Esophagus squamous epithelium (tissue), 5 donors: ENCODE data around the gene ZNF446. TPM values are rescaled to one million over a fixed set of nuclear protein-coding genes. Genes with fewer than 3 reads are reported as not detected.
"Not testable (repeated sequence)": the region's sequence is repeated elsewhere in the genome, so short reads cannot be mapped to it uniquely, and the experiment has no call there.

ENCODE experiments used
- DNase-seq: peaks from one replicate; lab custom pipeline; 2025; lab: John Stamatoyannopoulos, UW
- H3K27ac ChIP-seq, 4 donors: fragments of 200-600 bp; sonication (generic); one replicate each; pipeline ENCODE4 v1.5.1; 2016 to 2019; ENCODE audit warnings: mild to moderate bottlenecking in 1 of 4
- H3K27me3 ChIP-seq, 4 donors: fragments of 200-600 bp; sonication (generic); 1 replicate in 3 of 4; 2 replicates in 1 of 4; pipeline versions ENCODE4 v1.5.1 to v1.6.0; 2017 to 2021; ENCODE audit warnings: antibody characterized with exemption in 1 of 4
- H3K36me3 ChIP-seq, 3 donors: fragments of 200-600 bp; sonication (generic); one replicate each; pipeline ENCODE4 v1.5.1; 2016 to 2019
- H3K4me1 ChIP-seq, 3 donors: fragments of 200-600 bp; sonication (generic); one replicate each; pipeline ENCODE4 v1.5.1; 2017 to 2019
- H3K4me3 ChIP-seq, 4 donors: fragments of 200-600 bp; sonication (generic); 1 replicate in 3 of 4; 2 replicates in 1 of 4; pipeline ENCODE4 v1.5.1; 2016 to 2019; ENCODE audit warnings: mild to moderate bottlenecking in 2 of 4, moderate library complexity in 1 of 4
- H3K9me3 ChIP-seq, 3 donors: fragments of 200-600 bp; sonication (generic); one replicate each; pipeline ENCODE4 v1.5.1; 2016 to 2019
- POLR2A ChIP-seq, 4 donors: fragments of 450-650 bp; IDR thresholded peaks; one replicate each; pipeline ENCODE4 v1.6.1; 2017; ENCODE audit warnings: antibody characterized with exemption in 4 of 4, mild to moderate bottlenecking in 4 of 4, moderate library complexity in 3 of 4
- WGBS, 2 donors: methylation state at CpG; one replicate each; pipeline ENCODE4 v1.1.5; 2018; 5-methylcytosine and 5-hydroxymethylcytosine counted together
- intact Hi-C: fragments of 100-400 bp; cut with DNase I; formaldehyde crosslinking; loops from one replicate; pipeline ENCODE4 v1.15.0; 2022
- total RNA-seq, 4 donors: library from RNA; depleted of rRNA; stranded (reverse); fragments of >200 nt; gene quantifications; one replicate each; pipeline ENCODE4 v1.1.0, GENCODE V29; 2016
- TF ChIP-seq, protein P1 (sequence below), 6 experiments: fragments of 450-650 bp in 4 of 6; fragments of 200-600 bp in 2 of 6; sonication (generic) in 2 of 6; IDR thresholded peaks; one replicate each; pipeline ENCODE4 v1.5.1; 2016 to 2019; ENCODE audit warnings: antibody characterized with exemption in 6 of 6, mild to moderate bottlenecking in 4 of 6, moderate library complexity in 4 of 6
- donor health status: DM: yes; HTN: yes; CAD: no.

Gene ZNF446
- total RNA-seq, 4 donors from 2014 or later = 6.0 to 13.3 (median 12.1) TPM

DNA sequence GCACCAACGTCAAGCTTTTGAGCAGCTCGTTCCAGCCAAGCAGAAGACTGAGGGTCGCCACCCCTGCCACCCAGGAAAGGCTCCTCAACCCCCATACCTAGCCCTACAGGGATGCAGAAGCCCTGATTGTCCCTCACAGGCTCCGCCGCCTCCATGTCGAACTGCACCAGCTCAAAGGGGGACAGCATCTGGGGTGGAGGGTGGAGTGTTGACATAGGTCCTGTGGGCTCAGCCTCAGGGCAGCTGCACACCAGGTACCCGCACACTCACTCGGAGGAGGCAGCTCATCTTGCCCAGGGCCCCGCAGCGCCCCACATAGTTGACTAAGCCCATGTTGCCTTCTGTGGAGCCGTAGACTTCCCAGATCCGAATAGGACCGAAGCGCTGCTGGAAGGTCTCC lies 24.1 kb downstream of the ZNF446 start:
- Histone ChIP-seq H3K9me3 (no peaks in the 10 kb centered on the region), H3K4me3 (peak overlapping the region in 2 of 4 donors; percentile 55 to 72), H3K36me3 (no peaks in the 10 kb centered on the region), H3K27ac (no peak overlapping the region), H3K4me1 (peaks cover 10 to 30% (median 18%) of the 10 kb centered on the region in 3 donors), H3K27me3 (no peaks in the 10 kb centered on the region)
- no peak for TF ChIP-seq POLR2A (IDR thresholded peaks at IDR 0.05)
- TF ChIP-seq, protein P1, sequence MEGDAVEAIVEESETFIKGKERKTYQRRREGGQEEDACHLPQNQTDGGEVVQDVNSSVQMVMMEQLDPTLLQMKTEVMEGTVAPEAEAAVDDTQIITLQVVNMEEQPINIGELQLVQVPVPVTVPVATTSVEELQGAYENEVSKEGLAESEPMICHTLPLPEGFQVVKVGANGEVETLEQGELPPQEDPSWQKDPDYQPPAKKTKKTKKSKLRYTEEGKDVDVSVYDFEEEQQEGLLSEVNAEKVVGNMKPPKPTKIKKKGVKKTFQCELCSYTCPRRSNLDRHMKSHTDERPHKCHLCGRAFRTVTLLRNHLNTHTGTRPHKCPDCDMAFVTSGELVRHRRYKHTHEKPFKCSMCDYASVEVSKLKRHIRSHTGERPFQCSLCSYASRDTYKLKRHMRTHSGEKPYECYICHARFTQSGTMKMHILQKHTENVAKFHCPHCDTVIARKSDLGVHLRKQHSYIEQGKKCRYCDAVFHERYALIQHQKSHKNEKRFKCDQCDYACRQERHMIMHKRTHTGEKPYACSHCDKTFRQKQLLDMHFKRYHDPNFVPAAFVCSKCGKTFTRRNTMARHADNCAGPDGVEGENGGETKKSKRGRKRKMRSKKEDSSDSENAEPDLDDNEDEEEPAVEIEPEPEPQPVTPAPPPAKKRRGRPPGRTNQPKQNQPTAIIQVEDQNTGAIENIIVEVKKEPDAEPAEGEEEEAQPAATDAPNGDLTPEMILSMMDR (IDR thresholded peaks at IDR 0.05) = no peak
- WGBS, 2 donors = 89 to 90% methylated on average over 4 to 7 of the region's 14 CpGs
- DNase-seq = no peak
- intact Hi-C loops = no loop called here

DNA sequence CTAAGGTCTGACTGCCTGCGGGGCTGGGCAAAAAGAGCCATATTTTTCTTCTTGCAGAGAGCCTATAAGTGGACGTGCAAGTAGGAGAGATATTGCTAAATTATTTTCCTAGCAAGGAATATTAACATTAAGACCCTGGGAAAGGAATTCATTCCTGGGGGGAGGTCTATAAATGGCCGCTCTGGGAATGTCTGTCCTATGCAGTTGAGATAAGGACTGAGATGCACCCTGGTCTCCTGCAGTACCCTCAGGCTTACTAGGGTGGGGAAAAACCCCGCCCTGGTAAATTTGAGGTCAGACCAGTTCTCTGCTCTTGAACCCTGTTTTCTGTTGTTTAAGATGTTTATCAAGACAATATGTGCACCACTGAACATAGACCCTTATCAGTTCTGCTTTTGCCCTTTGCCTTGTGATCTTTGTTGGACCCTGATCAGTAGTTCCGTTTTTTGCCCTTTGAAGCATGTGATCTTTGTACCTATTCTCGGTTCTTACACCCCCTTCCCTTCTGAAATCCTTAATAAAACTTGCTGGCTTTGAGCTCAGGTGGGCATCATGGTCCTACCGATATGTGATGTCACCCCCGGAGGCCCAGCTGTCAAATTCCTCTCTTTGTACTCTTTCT lies 31.6 kb downstream of the ZNF446 start:
- H3K27ac ChIP-seq, H3K36me3 ChIP-seq, H3K27me3 ChIP-seq, H3K4me1 ChIP-seq, H3K4me3 ChIP-seq, intact Hi-C loops, DNase-seq: not testable (repeated sequence)
- WGBS, 2 donors = 83 to 86% methylated on average over 7 of the region's 8 CpGs
- peaks cover 0 to 12% (median 0%) of the 10 kb centered on the region in 3 donors for H3K9me3 ChIP-seq

DNA sequence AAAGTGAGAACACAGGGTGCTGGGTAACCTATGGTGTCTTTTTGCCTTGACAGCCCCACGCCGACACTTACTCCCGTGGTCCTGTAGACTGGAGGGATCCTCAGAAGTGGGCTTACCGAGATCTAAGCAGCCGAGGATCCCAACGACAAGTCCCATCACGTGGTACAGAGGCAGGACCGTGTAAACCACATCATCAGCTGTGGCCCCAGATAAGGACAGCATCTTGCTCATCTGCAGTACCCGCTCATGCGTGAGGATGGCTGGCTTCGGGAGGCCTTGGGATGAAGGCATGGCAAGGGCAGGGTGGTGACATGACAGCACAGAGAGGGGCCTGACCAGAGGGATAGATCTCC lies 33.6 kb downstream of the ZNF446 start:
- WGBS, 2 donors = 77 to 82% methylated on average over 8 to 9 of the region's 11 CpGs
- no peak overlapping the region for H3K27ac ChIP-seq
- TF ChIP-seq, protein P1 (IDR thresholded peaks at IDR 0.05) = no peak
- TF ChIP-seq POLR2A (IDR thresholded peaks at IDR 0.05) = no peak
- peaks cover 10 to 17% (median 13%) of the 10 kb centered on the region in 3 donors for H3K4me1 ChIP-seq
- H3K9me3 ChIP-seq = peaks cover 0 to 12% (median 0%) of the 10 kb centered on the region in 3 donors
- no peaks in the 10 kb centered on the region for H3K36me3 ChIP-seq
- H3K27me3 ChIP-seq = no peaks in the 10 kb centered on the region
- H3K4me3 ChIP-seq = no peak overlapping the region
- intact Hi-C loops = no loop called here
- DNase-seq = no peak

DNA sequence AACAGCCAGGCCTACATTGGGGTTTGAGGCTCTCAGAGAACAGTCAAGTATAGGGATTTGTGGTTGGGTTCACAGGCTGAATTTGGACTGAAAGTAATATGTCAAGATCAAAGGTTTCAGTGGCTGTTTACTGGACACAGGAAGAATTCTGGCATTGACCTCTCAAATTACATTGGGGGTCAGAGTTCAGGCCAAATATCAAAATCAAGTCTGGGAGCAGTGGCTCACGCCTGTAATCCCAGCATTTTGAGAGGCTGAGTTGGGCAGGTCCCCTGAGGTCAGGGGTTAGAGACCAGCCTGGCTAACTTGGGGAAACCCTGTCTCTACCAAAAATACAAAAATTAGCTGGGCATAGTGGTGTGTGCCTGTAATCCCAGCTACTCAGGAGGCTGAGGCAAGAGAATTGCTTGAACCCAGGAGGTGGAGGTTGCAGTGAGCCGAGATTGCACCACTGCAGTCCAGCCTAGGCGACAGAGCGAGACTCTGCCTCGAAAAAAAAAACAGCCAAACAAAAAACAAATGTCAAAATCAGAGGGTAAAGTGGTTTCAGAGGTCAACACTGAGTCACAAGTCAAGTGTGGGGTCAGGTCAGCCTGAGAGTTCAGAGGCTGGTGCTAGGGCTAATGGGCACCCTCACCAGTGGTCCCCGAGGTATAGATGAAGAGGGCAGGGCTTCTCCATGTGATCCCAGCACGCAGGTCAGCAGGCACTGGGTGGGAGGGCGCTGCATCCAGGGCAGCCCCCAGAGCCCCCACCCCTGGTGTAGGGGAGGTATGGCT lies 34.1 kb downstream of the ZNF446 start:
- no peaks in the 10 kb centered on the region for H3K36me3 ChIP-seq
- 72 to 88% methylated on average over 8 of the region's 8 CpGs for WGBS, 2 donors
- peaks cover 0 to 12% (median 0%) of the 10 kb centered on the region in 3 donors for H3K9me3 ChIP-seq
- no peak for TF ChIP-seq POLR2A (IDR thresholded peaks at IDR 0.05)
- TF ChIP-seq, protein P1 (IDR thresholded peaks at IDR 0.05) = no peak
- no peak overlapping the region for H3K4me3 ChIP-seq
- H3K27me3 ChIP-seq = no peaks in the 10 kb centered on the region
- peaks cover 10 to 22% (median 17%) of the 10 kb centered on the region in 3 donors for H3K4me1 ChIP-seq
- no peak overlapping the region for H3K27ac ChIP-seq
- intact Hi-C loops = no loop called here
- no peak for DNase-seq

DNA sequence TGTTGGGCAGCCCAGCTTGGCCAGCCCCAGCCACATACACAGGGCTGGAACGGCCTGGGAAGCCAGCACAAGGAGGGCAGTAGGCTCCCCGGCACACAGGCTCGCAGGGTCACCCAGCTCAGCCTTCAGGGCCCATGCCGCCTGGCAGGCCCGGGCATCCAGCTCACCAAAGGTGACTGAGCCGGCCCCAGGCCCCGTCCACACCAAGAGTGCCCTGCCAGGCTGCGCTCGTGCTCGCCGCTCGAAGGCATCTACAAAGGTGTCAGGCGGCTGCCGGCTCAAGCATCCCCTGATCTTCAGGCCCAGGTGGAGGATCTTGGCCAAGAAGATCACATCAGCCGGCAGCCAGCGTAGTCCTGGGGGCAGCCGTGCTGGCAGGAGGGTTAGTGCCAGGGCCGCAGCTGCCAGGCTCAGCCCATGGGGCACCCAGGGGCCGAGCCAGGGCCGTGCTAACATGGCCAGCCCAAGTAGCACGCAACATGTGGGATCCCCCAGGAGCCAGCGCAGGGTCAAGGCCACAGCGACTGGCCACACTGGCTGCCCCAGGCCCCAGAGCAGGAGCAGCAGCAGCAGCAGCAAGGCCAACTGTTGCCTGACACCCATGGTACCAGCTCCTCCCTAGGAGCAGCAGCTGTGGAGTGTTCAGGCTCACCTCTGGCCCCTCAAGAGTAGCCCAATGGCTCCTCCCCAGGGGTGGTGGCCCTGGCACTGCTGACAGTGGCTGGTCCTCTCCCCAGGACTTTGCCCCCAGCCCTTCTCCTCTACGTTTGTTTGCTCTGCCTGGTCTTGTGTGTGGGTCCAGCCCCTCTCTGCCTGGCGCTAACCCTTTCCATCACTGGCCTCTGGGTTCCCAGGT lies 35.4 kb downstream of the ZNF446 start, which contains the start of gene SLC27A5:
SLC27A5 (minus strand) TSS at position 640 of the 856 bp plus-strand sequence; CDS start at position 603, 37 bp downstream.
- TF ChIP-seq, protein P1 (IDR thresholded peaks at IDR 0.05) = no peak
- no peak for TF ChIP-seq POLR2A (IDR thresholded peaks at IDR 0.05)
- WGBS, 2 donors = 47 to 82% methylated on average over 2 to 14 of the region's 25 CpGs
- DNase-seq = no peak

More for the DNA sequence above, 35.4 kb downstream of the ZNF446 start, which contains the start of gene SLC27A5:
- Histone ChIP-seq H3K9me3 (peaks cover 0 to 12% (median 0%) of the 10 kb centered on the region in 3 donors), H3K27me3 (no peaks in the 10 kb centered on the region), H3K27ac (no peak within 1 kb of the TSS), H3K4me3 (no peak within 1 kb of the TSS), H3K4me1 (peaks cover 10 to 35% (median 17%) of the 10 kb centered on the region in 3 donors), H3K36me3 (peaks cover 0 to 11% (median 8%) of the 10 kb centered on the region in 3 donors)
- intact Hi-C loops = no loop called here
